ENCODE data around the gene BUD31. TPM values are rescaled to one million over a fixed set of nuclear protein-coding genes. Genes with fewer than 3 reads are reported as not detected.
"Not testable (repeated sequence)": the region's sequence is repeated elsewhere in the genome, so short reads cannot be mapped to it uniquely, and the experiment has no call there.

The BUD31 gene
- total and polyA plus RNA-seq, 10 of the 15 experiments (the other 5 are each of a cell fraction or from before 2014, with no cell fraction given) = 74.2 to 317 (median 130) TPM

DNA sequence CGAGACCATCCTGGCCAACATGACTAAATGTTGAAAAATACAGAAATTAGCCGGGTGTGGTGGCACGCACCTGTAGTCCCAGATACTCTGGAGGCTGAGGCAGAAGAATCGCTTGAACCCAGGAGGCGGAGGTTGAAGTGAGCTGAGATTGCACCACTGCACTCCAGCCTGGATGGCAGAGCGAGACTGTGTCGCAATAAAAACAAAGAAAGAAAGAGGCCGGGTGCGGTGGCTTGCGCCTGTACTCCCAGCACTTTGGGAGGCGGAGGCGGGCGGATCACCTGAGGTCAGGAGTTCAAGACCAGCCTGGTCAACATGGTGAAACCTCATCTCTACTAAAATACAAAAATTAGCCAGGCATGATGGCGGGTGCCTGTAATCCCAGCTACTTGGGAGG is 21.5 kb upstream of the BUD31 start:
- H3K4me3 ChIP-seq; DNase-seq (ENCODE audit: low read depth, low spot score); H4K20me1 ChIP-seq (ENCODE audit: control insufficient read depth, insufficient read depth); in situ Hi-C loops (cut with MboI); FAIRE-seq; ATAC-seq; H3K9me3 ChIP-seq (replicated peaks; ENCODE audit: control insufficient read depth, insufficient read depth, low read length); H3K27ac ChIP-seq (ENCODE audit: control insufficient read depth, insufficient read depth); H3K9ac ChIP-seq (ENCODE audit: control insufficient read depth, insufficient read depth, low read length); H3K4me1 ChIP-seq (ENCODE audit: control insufficient read depth, insufficient read depth, low read length); H3K4me2 ChIP-seq (ENCODE audit: control insufficient read depth, insufficient read depth); H3K27me3 ChIP-seq (replicated peaks in 1 of 2; ENCODE audit: control insufficient read depth in 2 of 2, insufficient read depth in 2 of 2, low read length in 1 of 2); H2AFZ ChIP-seq (ENCODE audit: control insufficient read depth, low read depth, low read length); BruUV-seq (replicated peaks): not testable (repeated sequence)
- ChIA-PET SMC1A (ENCODE audit: uncharacterized antibody, unreplicated experiment) (interaction anchor here (1.0 to 1.2 kb wide), 4 partner anchors 11 to 51 kb away, joined by 3 read pairs; partner anchors contain the start of genes CPSF4 and PTCD1), POLR2A (interaction anchor here (0.6 to 1.1 kb wide), 3 partner anchors 12 to 633 kb away, joined by 3 to 4 read pairs (median 3); no protein-coding TSS in a partner anchor), CTCF (interaction anchor here (1.0 to 1.8 kb wide), 5 partner anchors 13 to 58 kb away, joined by 3 to 14 read pairs (median 4); partner anchors contain the start of gene ARPC1B), RAD21 (ENCODE audit: unreplicated experiment) (interaction anchor here (0.9 kb wide), 1 partner anchor 22 kb away, joined by 3 read pairs; no protein-coding TSS in a partner anchor)
- Histone ChIP-seq H3K36me3 (ENCODE audit: control insufficient read depth in 2 of 2, insufficient read depth in 2 of 2, low read length in 1 of 2) (peaks cover 29 to 43% of the 10 kb centered on the region in 2 experiments), H3K79me2 (ENCODE audit: control insufficient read depth, insufficient read depth, low read length) (peaks cover 20% of the 10 kb centered on the region)
- intact Hi-C loops (cut with micrococcal nuclease; ENCODE audit: unreplicated experiment) = loop anchor here (1.0 kb wide), 1 partner anchor 22 kb away; no protein-coding TSS in a partner anchor
- 99% methylated on average over 13 of the region's 14 CpGs for WGBS (ENCODE audit: insufficient coverage, insufficient replicate concordance, low lambda C conversion rate, missing lambda C conversion rate)

DNA sequence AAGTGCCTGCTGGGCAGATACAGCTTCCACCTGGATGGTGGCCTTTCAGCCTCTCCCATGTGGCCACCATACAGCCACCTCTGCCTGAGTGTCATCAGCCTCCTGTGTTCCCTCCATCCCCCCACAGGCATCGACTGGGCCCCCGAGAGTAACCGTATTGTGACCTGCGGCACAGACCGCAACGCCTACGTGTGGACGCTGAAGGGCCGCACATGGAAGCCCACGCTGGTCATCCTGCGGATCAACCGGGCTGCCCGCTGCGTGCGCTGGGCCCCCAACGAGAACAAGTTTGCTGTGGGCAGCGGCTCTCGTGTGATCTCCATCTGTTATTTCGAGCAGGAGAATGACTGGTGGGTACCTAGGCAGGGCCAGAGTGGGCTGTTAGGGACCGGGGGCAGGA is 20.9 kb upstream of the BUD31 start:
- ChIA-PET CTCF (interaction anchor here (1.4 to 1.8 kb wide), 3 partner anchors 13 to 23 kb away, joined by 4 to 14 read pairs (median 6); partner anchors contain the start of gene ARPC1B), POLR2A (interaction anchor here (0.6 kb wide), 1 partner anchor 632 kb away, joined by 3 read pairs; no protein-coding TSS in a partner anchor), RAD21 (ENCODE audit: unreplicated experiment) (no interaction called here), SMC1A (ENCODE audit: uncharacterized antibody, unreplicated experiment) (interaction anchor here (0.6 to 1.2 kb wide), 2 partner anchors 15 to 27 kb away, joined by 3 read pairs; no protein-coding TSS in a partner anchor)
- intact Hi-C loops (cut with micrococcal nuclease; ENCODE audit: unreplicated experiment) (loop anchor here (1.0 kb wide), 1 partner anchor 23 kb away; no protein-coding TSS in a partner anchor), in situ Hi-C loops (cut with MboI) (no loop called here)
- no TSS peak for BruUV-seq (replicated peaks)
- Histone ChIP-seq H3K9me3 (replicated peaks; ENCODE audit: control insufficient read depth, insufficient read depth, low read length) (no peaks in the 10 kb centered on the region), H3K4me3 (no peak overlapping the region), H3K36me3 (ENCODE audit: control insufficient read depth in 2 of 2, insufficient read depth in 2 of 2, low read length in 1 of 2) (peaks cover 31 to 48% of the 10 kb centered on the region in 2 experiments), H2AFZ (ENCODE audit: control insufficient read depth, low read depth, low read length) (no peak overlapping the region), H3K9ac (ENCODE audit: control insufficient read depth, insufficient read depth, low read length) (no peak overlapping the region), H4K20me1 (ENCODE audit: control insufficient read depth, insufficient read depth) (no peaks in the 10 kb centered on the region), H3K27me3 (replicated peaks in 1 of 2; ENCODE audit: control insufficient read depth in 2 of 2, insufficient read depth in 2 of 2, low read length in 1 of 2) (no peaks in the 10 kb centered on the region), H3K27ac (ENCODE audit: control insufficient read depth, insufficient read depth) (no peak overlapping the region), H3K4me1 (ENCODE audit: control insufficient read depth, insufficient read depth, low read length) (peaks cover 4% of the 10 kb centered on the region; the same call in 1 of the 2 replicates), H3K4me2 (ENCODE audit: control insufficient read depth, insufficient read depth) (no peak overlapping the region), H3K79me2 (ENCODE audit: control insufficient read depth, insufficient read depth, low read length) (peaks cover 17% of the 10 kb centered on the region)
- no peak for ATAC-seq
- FAIRE-seq = no peak
- no peak for DNase-seq (ENCODE audit: low read depth, low spot score)
- 96% methylated on average over 20 of the region's 20 CpGs for whole genome bisulfite sequencing (ENCODE audit: insufficient coverage, insufficient replicate concordance, low lambda C conversion rate, missing lambda C conversion rate)
- TF ChIP-seq STAT3 (IDR thresholded peaks at IDR 0.05; ENCODE audit: low read depth, low read length) (no peak), TCF12 (IDR thresholded peaks at IDR 0.05; ENCODE audit: low read depth, low read length) (no peak), PAX8 (IDR thresholded peaks at IDR 0.05) (no peak), TAF1 (IDR thresholded peaks at IDR 0.05; ENCODE audit: borderline replicate concordance, low read depth, low read length) (no peak), CREB1 (IDR thresholded peaks at IDR 0.05; ENCODE audit: low read depth) (no peak), BHLHE40 (IDR thresholded peaks at IDR 0.05; ENCODE audit: borderline replicate concordance in 1 of 2, low read depth in 2 of 2, low read length in 1 of 2) (no peak), JUND (IDR thresholded peaks at IDR 0.05; ENCODE audit: low read depth, low read length) (no peak), RCOR1 (conservative IDR thresholded peaks at IDR 0.05; ENCODE audit: low read depth, low read length) (no peak)
- TF ChIP-seq, protein P1, sequence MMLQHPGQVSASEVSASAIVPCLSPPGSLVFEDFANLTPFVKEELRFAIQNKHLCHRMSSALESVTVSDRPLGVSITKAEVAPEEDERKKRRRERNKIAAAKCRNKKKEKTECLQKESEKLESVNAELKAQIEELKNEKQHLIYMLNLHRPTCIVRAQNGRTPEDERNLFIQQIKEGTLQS (IDR thresholded peaks at IDR 0.05; ENCODE audit: borderline replicate concordance, extremely low read depth, low read depth, low read length) = no peak
- TF ChIP-seq, protein P2, sequence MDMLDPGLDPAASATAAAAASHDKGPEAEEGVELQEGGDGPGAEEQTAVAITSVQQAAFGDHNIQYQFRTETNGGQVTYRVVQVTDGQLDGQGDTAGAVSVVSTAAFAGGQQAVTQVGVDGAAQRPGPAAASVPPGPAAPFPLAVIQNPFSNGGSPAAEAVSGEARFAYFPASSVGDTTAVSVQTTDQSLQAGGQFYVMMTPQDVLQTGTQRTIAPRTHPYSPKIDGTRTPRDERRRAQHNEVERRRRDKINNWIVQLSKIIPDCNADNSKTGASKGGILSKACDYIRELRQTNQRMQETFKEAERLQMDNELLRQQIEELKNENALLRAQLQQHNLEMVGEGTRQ (IDR thresholded peaks at IDR 0.05; ENCODE audit: borderline replicate concordance, low read depth, low read length) = no peak
- TF ChIP-seq, protein P3, sequence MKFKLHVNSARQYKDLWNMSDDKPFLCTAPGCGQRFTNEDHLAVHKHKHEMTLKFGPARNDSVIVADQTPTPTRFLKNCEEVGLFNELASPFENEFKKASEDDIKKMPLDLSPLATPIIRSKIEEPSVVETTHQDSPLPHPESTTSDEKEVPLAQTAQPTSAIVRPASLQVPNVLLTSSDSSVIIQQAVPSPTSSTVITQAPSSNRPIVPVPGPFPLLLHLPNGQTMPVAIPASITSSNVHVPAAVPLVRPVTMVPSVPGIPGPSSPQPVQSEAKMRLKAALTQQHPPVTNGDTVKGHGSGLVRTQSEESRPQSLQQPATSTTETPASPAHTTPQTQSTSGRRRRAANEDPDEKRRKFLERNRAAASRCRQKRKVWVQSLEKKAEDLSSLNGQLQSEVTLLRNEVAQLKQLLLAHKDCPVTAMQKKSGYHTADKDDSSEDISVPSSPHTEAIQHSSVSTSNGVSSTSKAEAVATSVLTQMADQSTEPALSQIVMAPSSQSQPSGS (IDR thresholded peaks at IDR 0.05; ENCODE audit: low read length) = no peak
